HCT116 (cell line): ENCODE measurements around the gene ARHGEF3. TPM values are rescaled to one million over a fixed set of nuclear protein-coding genes. Genes with fewer than 3 reads are reported as not detected.

Experiments used
- ATAC-seq: fragments of 200-7000 bp; cut with Tn5 transposase; 2 replicates; pipeline ENCODE4 v1.9.1; 2020; ENCODE audit warnings: mild to moderate bottlenecking, moderate library complexity
- BruUV-seq: library from RNA; stranded (reverse); fragments of 400-500 nt; replicated peaks from 2 replicates; lab custom pipeline; 2021; lab: Mats Ljungman, UMichigan
- CTCF ChIA-PET: fragments of 300-600 bp; sonication (Branson Sonifier 250); formaldehyde crosslinking; loops from one replicate; lab custom pipeline; 2021; ENCODE audit warnings: antibody characterized with exemption; lab: Charles Lee
- POLR2A ChIA-PET: fragments of 300-600, 350-600 bp; sonication (Branson Sonifier 250); formaldehyde crosslinking; loops from one replicate; lab custom pipeline; 2021; ENCODE audit warnings: antibody characterized with exemption; lab: Charles Lee
- RAD21 ChIA-PET, 2 experiments: fragments of 300-600 bp; sonication (Branson Sonifier 250); formaldehyde crosslinking; loops; one replicate each; lab custom pipeline; 2023; ENCODE audit warnings: low total read pairs in 2 of 2; ENCODE audit not compliant: uncharacterized antibody in 2 of 2, unreplicated experiment in 2 of 2, low non-redundant PET in 1 of 2; lab: Charles Lee
- DNase-seq: peaks from one replicate; pipeline ENCODE4 v3.0.0-alpha.2; 2010; ENCODE audit warnings: low read depth, low spot score
- H2AFZ ChIP-seq: fragments of 200-600 bp; shearing (Covaris generic), sonication (generic); 2 replicates; pipeline ENCODE4 v1.6.1; 2017; ENCODE audit warnings: low read depth, mixed run types, mixed read lengths, antibody characterized with exemption, low read length; ENCODE audit not compliant: poor library complexity, severe bottlenecking
- H3K27ac ChIP-seq: 2 replicates; pipeline ENCODE4 v1.5.1; 2012; ENCODE audit warnings: low read depth, low read length
- H3K27me3 ChIP-seq: fragments of 200-600 bp; sonication (generic); 2 replicates; pipeline ENCODE4 v1.6.1; 2016; ENCODE audit warnings: mixed run types, low read length, mixed read lengths; ENCODE audit not compliant: insufficient read depth
- H3K36me3 ChIP-seq, 2 experiments: fragments of 200-500 bp in 1 of 2; fragments of 200-600 bp in 1 of 2; sonication (Bioruptor generic) in 1 of 2; sonication (generic) in 1 of 2; 2 replicates each; pipeline versions ENCODE4 v1.5.1 to v1.6.1; 2014 to 2016; ENCODE audit warnings: low read length in 2 of 2, inconsistent platforms in 1 of 2, mixed read lengths in 1 of 2, mixed run types in 1 of 2; ENCODE audit not compliant: insufficient read depth in 2 of 2, control insufficient read depth in 1 of 2
- H3K4me1 ChIP-seq, 2 experiments: fragments of 200-600 bp in 1 of 2; sonication (generic) in 1 of 2; 2 replicates each; pipeline versions ENCODE4 v1.5.1 to v1.6.1; 2012 to 2017; ENCODE audit warnings: low read length in 2 of 2, inconsistent platforms in 1 of 2, mild to moderate bottlenecking in 1 of 2, mixed read lengths in 1 of 2, mixed run types in 1 of 2, moderate library complexity in 1 of 2; ENCODE audit not compliant: insufficient read depth in 2 of 2, control insufficient read depth in 1 of 2
- H3K4me2 ChIP-seq: fragments of 200-600 bp; sonication (generic); 2 replicates; pipeline ENCODE4 v1.6.1; 2017; ENCODE audit warnings: mixed run types, low read length, mixed read lengths
- H3K4me3 ChIP-seq, 2 experiments: fragments of 200-600 bp in 1 of 2; sonication (generic) in 1 of 2; replicated peaks in 1 of 2; 2 replicates each; pipeline ENCODE4 v1.5.1; 2011 to 2016; ENCODE audit warnings: low read length in 2 of 2, control low read depth in 1 of 2, low read depth in 1 of 2, mild to moderate bottlenecking in 1 of 2, mixed read lengths in 1 of 2, mixed run types in 1 of 2
- H3K79me2 ChIP-seq: fragments of 200-600 bp; sonication (generic); 2 replicates; pipeline ENCODE4 v1.6.1; 2017; ENCODE audit warnings: mild to moderate bottlenecking, mixed run types, low read length, moderate library complexity, mixed read lengths; ENCODE audit not compliant: insufficient read depth
- H3K9ac ChIP-seq: fragments of 200-600 bp; sonication (generic); 2 replicates; pipeline ENCODE4 v1.6.1; 2016; ENCODE audit warnings: low read length, mixed read lengths
- H3K9me2 ChIP-seq: fragments of 200-600 bp; sonication (generic), shearing (Covaris generic); 2 replicates; pipeline ENCODE4 v1.6.1; 2017; ENCODE audit warnings: mixed run types, mild to moderate bottlenecking, moderate library complexity; ENCODE audit not compliant: insufficient read depth
- H3K9me3 ChIP-seq, 2 experiments: fragments of 200-500 bp in 1 of 2; fragments of 200-600 bp in 1 of 2; sonication (Bioruptor generic) in 1 of 2; sonication (generic) in 1 of 2; 2 replicates each; pipeline ENCODE4 v1.6.1; 2014 to 2017; ENCODE audit warnings: low read length in 2 of 2, mixed read lengths in 2 of 2, inconsistent platforms in 1 of 2, low read depth in 1 of 2, mild to moderate bottlenecking in 1 of 2, mixed run types in 1 of 2, moderate library complexity in 1 of 2; ENCODE audit not compliant: control insufficient read depth in 1 of 2, insufficient read depth in 1 of 2
- H4K20me1 ChIP-seq: fragments of 200-600 bp; sonication (generic), shearing (Covaris generic); 2 replicates; pipeline ENCODE4 v1.6.1; 2017; ENCODE audit warnings: mixed run types, mild to moderate bottlenecking, moderate library complexity; ENCODE audit not compliant: insufficient read depth
- ATF3 ChIP-seq: IDR thresholded peaks from 2 replicates; pipeline ENCODE4 v1.6.1; 2012
- CBX3 ChIP-seq: IDR thresholded peaks from 2 replicates; pipeline ENCODE4 v1.6.1; 2012; ENCODE audit warnings: low read depth
- CTCF ChIP-seq, 3 experiments: fragments of 200-600 bp in 1 of 3; sonication (generic) in 1 of 3; IDR thresholded peaks in 2 of 3; conservative IDR thresholded peaks in 1 of 3; 2 replicates each; pipeline ENCODE4 v1.5.1; 2012 to 2017; ENCODE audit warnings: low read depth in 2 of 3, low read length in 2 of 3, antibody characterized with exemption in 1 of 3, borderline replicate concordance in 1 of 3, control low read depth in 1 of 3, mild to moderate bottlenecking in 1 of 3, mixed read lengths in 1 of 3, mixed run types in 1 of 3, moderate library complexity in 1 of 3; ENCODE audit not compliant: insufficient read depth in 1 of 3
- EGR1 ChIP-seq: IDR thresholded peaks from 2 replicates; pipeline ENCODE4 v1.6.1; 2012; ENCODE audit warnings: low read depth
- ELF1 ChIP-seq: IDR thresholded peaks from 2 replicates; pipeline ENCODE4 v1.6.1; 2012; ENCODE audit warnings: low read depth, borderline replicate concordance
- EZH2 ChIP-seq: fragments of 200-600 bp; sonication (generic); IDR thresholded peaks from 2 replicates; pipeline ENCODE4 v1.6.1; 2017; ENCODE audit warnings: antibody characterized with exemption, mixed run types
- POLR2AphosphoS5 ChIP-seq: IDR thresholded peaks from 2 replicates; pipeline ENCODE4 v1.6.1; 2011; ENCODE audit warnings: mild to moderate bottlenecking, low read depth, low read length, moderate library complexity
- REST ChIP-seq: IDR thresholded peaks from 2 replicates; pipeline ENCODE4 v1.6.1; 2012; ENCODE audit warnings: low read depth
- SRF ChIP-seq: IDR thresholded peaks from 2 replicates; pipeline ENCODE4 v1.6.1; 2012; ENCODE audit warnings: low read depth
- ZBTB33 ChIP-seq: IDR thresholded peaks from 2 replicates; pipeline ENCODE4 v1.6.1; 2011; ENCODE audit warnings: mild to moderate bottlenecking, low read length, moderate library complexity; ENCODE audit not compliant: insufficient replicate concordance; ENCODE audit errors: extremely low read depth
- ZNF274 ChIP-seq: fragments of 200-500 bp; sonication (Bioruptor generic); IDR thresholded peaks from 2 replicates; pipeline ENCODE4 v1.6.1; 2014; ENCODE audit warnings: mild to moderate bottlenecking, low read depth, low read length, inconsistent platforms
- intact Hi-C: fragments of 100-400 bp; cut with micrococcal nuclease; formaldehyde crosslinking; loops from 2 replicates; pipeline ENCODE4 v1.10.0; 2022
- total RNA-seq: library from RNA; stranded (reverse); gene quantifications from one replicate; pipeline ENCODE4 v1.2.1, GENCODE V29; 2021; ENCODE audit not compliant: unreplicated experiment

The ARHGEF3 gene
- total RNA-seq, 1 experiment from 2014 or later: 18.1 TPM

GRCh38 chr3:56780936-56781335, 20.8 kb downstream of the ARHGEF3 start:
- intact Hi-C loops: no loop called here
- Histone ChIP-seq H4K20me1 (no peaks in the 10 kb centered on the region), H3K4me3 (no peak overlapping the region), H3K36me3 (no peaks in the 10 kb centered on the region), H3K27ac (no peak overlapping the region), H3K9me2 (no peaks in the 10 kb centered on the region), H2AFZ (no peak overlapping the region), H3K79me2 (no peaks in the 10 kb centered on the region), H3K9me3 (no peaks in the 10 kb centered on the region), H3K4me1 (peaks cover 11 to 19% of the 10 kb centered on the region in 2 experiments), H3K27me3 (no peaks in the 10 kb centered on the region), H3K4me2 (no peak overlapping the region), H3K9ac (no peak overlapping the region)
- ATAC-seq: no peak
- TF ChIP-seq EZH2 (no peak), ATF3 (no peak), ELF1 (no peak), EGR1 (no peak), SRF (no peak), CBX3 (no peak), ZNF274 (no peak), POLR2AphosphoS5 (no peak), ZBTB33 (no peak), CTCF (IDR thresholded peaks at IDR 0.05 in 2 of 3, conservative IDR thresholded peaks at IDR 0.05 in 1 of 3; ENCODE audit: borderline replicate concordance in 1 of 3, insufficient read depth in 1 of 3, low read depth in 2 of 3, low read length in 2 of 3) (no peak), REST (no peak)
- ChIA-PET RAD21 (no interaction called here), POLR2A (no interaction called here), CTCF (no interaction called here)
- no TSS peak for BruUV-seq
- DNase-seq: no peak
